ENCODE data around the gene LNPK.
"Not testable (repeated sequence)": the region's sequence is repeated elsewhere in the genome, so short reads cannot be mapped to it uniquely, and the experiment has no call there.

LNPK gene

DNA sequence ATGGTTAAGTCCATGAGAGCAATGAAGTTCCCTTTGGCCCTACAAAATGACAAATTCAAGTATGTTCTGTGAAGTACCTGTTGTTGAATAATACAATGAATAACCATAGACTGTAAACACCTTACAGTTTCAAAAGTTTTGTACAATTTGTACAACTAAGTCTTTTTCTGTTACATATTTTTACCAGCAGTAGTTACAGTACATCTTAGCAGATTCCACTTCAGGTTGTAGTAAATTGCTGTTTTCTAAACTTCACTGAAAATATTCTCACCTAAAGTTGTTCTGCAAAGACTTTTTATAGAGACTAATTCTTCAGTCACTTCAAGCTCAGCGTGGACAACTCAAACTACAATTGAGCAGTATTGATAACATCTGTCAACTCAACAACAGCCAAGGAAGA, 28.7 kb downstream of the LNPK start:
- no peak for TF ChIP-seq MYC (IDR thresholded peaks at IDR 0.05; ENCODE audit: low read depth, low read length)
- TF ChIP-seq, protein P1, sequence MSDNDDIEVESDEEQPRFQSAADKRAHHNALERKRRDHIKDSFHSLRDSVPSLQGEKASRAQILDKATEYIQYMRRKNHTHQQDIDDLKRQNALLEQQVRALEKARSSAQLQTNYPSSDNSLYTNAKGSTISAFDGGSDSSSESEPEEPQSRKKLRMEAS (IDR thresholded peaks at IDR 0.05; ENCODE audit: low read depth, low read length): no peak
- TF ChIP-seq, protein P2, sequence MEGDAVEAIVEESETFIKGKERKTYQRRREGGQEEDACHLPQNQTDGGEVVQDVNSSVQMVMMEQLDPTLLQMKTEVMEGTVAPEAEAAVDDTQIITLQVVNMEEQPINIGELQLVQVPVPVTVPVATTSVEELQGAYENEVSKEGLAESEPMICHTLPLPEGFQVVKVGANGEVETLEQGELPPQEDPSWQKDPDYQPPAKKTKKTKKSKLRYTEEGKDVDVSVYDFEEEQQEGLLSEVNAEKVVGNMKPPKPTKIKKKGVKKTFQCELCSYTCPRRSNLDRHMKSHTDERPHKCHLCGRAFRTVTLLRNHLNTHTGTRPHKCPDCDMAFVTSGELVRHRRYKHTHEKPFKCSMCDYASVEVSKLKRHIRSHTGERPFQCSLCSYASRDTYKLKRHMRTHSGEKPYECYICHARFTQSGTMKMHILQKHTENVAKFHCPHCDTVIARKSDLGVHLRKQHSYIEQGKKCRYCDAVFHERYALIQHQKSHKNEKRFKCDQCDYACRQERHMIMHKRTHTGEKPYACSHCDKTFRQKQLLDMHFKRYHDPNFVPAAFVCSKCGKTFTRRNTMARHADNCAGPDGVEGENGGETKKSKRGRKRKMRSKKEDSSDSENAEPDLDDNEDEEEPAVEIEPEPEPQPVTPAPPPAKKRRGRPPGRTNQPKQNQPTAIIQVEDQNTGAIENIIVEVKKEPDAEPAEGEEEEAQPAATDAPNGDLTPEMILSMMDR (IDR thresholded peaks at IDR 0.05; ENCODE audit: low read depth, low read length): no peak
- no peak for TF ChIP-seq POLR2A (IDR thresholded peaks at IDR 0.05; ENCODE audit: extremely low read depth, insufficient read length)
- DNase-seq (ENCODE audit: low read depth): no peak
- H3K4me3 ChIP-seq (ENCODE audit: low read depth, low read length): no peak overlapping the region

DNA sequence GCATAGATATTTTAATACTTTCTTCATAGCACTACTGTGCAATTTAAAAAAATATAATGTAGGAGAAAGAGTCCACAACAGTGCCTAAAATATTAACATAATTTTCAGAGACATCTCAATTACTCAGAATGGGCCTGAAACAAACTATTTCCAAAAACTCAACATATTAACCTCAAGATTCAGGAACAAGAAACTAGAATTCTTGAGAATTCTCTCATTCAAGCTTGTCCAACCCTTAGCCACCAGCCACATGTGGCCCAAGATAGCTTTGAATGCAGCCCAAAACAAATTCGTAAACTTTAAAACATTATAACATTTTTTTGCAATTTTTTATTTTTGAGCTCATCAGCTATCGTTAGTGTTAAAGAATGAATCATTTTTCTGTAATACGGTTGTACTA, 35.2 kb downstream of the LNPK start:
- H3K4me3 ChIP-seq (ENCODE audit: low read depth, low read length): no peak overlapping the region
- no peak for DNase-seq (ENCODE audit: low read depth)
- TF ChIP-seq POLR2A (IDR thresholded peaks at IDR 0.05; ENCODE audit: extremely low read depth, insufficient read length) (no peak), MYC (IDR thresholded peaks at IDR 0.05; ENCODE audit: low read depth, low read length) (no peak)
- TF ChIP-seq, protein P1 (IDR thresholded peaks at IDR 0.05; ENCODE audit: low read depth, low read length): no peak
- TF ChIP-seq, protein P2 (IDR thresholded peaks at IDR 0.05; ENCODE audit: low read depth, low read length): no peak

DNA sequence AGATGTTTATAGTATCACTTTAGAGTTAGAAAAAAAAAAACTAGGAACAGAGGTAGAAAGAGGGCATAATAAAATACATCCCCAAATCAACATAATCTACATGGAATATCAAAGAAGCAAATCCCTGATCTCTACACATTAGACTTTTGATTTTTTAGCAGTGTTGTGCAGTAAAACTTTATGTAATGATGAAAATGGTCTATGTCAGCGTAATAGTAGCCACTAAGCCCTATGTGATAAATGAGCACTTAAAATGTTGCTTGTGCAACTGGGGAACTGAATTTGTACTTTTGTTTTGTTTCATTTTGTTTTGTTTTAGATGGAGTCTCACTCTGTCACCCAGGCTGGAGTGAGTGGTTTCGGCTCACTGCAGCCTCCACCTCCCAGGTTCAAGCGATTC, 36.3 kb downstream of the LNPK start:
- TF ChIP-seq MYC (IDR thresholded peaks at IDR 0.05; ENCODE audit: low read depth, low read length) (no peak), POLR2A (IDR thresholded peaks at IDR 0.05; ENCODE audit: extremely low read depth, insufficient read length) (no peak)
- TF ChIP-seq, protein P1 (IDR thresholded peaks at IDR 0.05; ENCODE audit: low read depth, low read length): no peak
- TF ChIP-seq, protein P2 (IDR thresholded peaks at IDR 0.05; ENCODE audit: low read depth, low read length): no peak
- H3K4me3 ChIP-seq (ENCODE audit: low read depth, low read length): no peak overlapping the region
- no peak for DNase-seq (ENCODE audit: low read depth)

DNA sequence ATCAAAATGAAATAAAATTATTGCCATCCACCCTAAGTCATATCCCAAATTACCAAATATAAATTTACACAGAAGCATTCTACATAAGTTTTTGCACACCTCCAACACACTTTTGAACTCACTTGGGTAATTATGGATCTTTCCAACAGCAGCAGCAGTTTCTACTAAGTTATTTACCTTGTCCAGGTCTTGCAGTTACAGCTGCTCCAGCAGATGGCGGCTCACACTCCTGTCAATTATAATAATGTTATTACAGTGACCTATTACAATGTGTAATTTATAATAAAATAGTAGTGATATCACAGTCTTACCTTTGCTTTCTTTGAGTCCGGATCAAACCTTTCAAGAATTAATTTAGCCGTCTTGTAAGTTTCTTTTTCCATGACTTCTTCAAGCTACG, 37.9 kb downstream of the LNPK start:
- H3K4me3 ChIP-seq (ENCODE audit: low read depth, low read length): no peak overlapping the region
- DNase-seq (ENCODE audit: low read depth): peak; percentile 9
- no peak for TF ChIP-seq MYC (IDR thresholded peaks at IDR 0.05; ENCODE audit: low read depth, low read length)
- TF ChIP-seq, protein P2 (IDR thresholded peaks at IDR 0.05; ENCODE audit: low read depth, low read length): peak; percentile 2

DNA sequence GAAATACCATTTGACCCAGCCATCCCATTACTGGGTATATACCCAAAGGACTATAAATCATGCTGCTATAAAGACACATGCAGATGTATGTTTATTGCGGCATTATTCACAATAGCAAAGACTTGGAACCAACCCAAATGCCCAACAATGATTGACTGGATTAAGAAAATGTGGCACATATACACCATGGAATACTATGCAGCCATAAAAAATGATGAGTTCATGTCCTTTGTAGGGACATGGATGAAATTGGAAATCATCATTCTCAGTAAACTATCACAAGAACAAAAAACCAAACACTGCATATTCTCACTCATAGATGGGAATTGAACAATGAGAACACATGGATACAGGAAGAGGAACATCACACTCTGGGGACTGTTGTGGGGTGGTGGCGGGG, 38.9 kb downstream of the LNPK start:
- H3K4me3 ChIP-seq (ENCODE audit: low read depth, low read length); DNase-seq (ENCODE audit: low read depth): not testable (repeated sequence)

DNA sequence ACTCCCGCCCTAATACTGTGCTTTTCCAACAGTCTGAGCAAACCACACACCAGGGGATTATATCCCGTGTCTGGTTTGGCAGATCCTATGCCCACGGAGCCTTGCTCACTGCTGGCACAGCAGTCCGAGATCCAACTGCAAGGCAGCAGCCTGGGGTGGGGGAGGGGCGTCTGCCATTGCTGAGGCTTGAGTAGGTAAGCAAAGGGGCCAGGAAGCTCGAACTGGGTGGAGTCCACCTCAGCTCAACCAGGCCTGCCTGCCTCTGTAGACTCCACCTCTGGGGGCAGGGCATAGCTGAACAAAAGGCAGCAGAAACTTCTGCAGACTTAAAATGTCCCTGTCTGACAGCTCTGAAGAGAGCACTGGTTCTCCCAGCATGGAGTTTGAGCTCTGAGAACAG, 44.2 kb downstream of the LNPK start:
- TF ChIP-seq POLR2A (IDR thresholded peaks at IDR 0.05; ENCODE audit: extremely low read depth, insufficient read length) (no peak), MYC (IDR thresholded peaks at IDR 0.05; ENCODE audit: low read depth, low read length) (no peak)
- TF ChIP-seq, protein P2 (IDR thresholded peaks at IDR 0.05; ENCODE audit: low read depth, low read length): no peak
- TF ChIP-seq, protein P1 (IDR thresholded peaks at IDR 0.05; ENCODE audit: low read depth, low read length): no peak
- DNase-seq (ENCODE audit: low read depth): no peak
- H3K4me3 ChIP-seq (ENCODE audit: low read depth, low read length): no peak overlapping the region

Measured in NB4 (cell line).